NCI-H345 treated with DMSO at 0.1 percent for 48 hours (cell line): ENCODE data around the gene IRX2.
A peak's percentile ranks its signal among the peaks of the same experiment; 100 is the strongest.

Source experiments
- DNase-seq: peaks from one replicate; lab custom pipeline; 2025; ENCODE audit not compliant: unreplicated experiment; lab: John Stamatoyannopoulos, UW

IRX2 gene

DNA sequence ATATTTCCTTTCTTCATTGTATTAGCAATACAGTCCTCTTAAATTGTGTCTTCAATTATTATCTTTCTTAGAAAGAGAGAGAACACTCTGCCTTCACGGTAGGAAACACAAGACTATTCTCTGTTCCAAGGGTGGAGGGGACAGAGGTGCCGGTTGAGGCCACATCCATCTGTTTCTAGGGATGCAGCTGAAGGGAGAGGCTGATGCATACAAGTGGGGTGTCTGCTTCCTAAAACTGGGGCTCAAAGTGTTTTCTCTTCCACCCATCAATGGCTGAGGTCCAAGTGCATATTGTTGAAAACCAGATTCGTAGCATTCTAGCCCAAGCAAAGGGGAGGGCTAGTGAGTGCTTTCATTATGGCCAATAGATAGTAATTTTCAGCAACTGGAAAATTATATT is 9.5 kb downstream of the IRX2 start:
- DNase-seq = no peak

DNA sequence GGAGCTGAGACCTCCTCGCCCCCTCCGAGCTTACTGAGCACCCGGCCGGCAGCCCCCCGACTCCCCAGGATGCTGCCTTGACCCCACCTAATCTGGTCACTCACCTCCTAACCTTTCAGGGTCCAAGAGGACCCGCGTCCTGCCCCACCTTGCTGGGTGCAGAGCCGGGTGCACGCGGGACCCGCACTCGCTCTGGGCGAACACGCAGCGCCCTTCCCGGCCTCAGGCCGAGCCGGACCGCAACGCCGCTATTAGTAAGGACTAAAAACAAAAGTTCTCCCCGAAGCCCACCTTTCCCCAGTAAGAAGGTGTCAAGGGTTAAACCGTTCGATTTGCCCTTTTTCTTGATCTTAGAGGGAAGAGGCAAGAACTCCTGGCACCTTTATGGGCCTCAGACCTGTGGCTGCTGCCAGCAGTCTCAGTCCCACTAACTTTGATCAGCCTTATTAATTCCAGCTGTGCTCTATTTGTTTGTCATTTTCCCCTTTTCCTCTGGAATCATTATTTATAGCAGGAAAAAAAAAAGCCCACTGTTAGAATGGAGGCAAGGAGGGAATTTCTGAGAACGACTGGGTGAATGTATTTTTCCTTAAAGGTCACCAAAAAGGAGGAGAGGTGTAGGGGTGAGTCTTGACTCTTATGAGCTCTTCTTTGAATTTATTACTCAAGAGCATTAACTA is 10.5 kb downstream of the IRX2 start:
- no peak for DNase-seq

DNA sequence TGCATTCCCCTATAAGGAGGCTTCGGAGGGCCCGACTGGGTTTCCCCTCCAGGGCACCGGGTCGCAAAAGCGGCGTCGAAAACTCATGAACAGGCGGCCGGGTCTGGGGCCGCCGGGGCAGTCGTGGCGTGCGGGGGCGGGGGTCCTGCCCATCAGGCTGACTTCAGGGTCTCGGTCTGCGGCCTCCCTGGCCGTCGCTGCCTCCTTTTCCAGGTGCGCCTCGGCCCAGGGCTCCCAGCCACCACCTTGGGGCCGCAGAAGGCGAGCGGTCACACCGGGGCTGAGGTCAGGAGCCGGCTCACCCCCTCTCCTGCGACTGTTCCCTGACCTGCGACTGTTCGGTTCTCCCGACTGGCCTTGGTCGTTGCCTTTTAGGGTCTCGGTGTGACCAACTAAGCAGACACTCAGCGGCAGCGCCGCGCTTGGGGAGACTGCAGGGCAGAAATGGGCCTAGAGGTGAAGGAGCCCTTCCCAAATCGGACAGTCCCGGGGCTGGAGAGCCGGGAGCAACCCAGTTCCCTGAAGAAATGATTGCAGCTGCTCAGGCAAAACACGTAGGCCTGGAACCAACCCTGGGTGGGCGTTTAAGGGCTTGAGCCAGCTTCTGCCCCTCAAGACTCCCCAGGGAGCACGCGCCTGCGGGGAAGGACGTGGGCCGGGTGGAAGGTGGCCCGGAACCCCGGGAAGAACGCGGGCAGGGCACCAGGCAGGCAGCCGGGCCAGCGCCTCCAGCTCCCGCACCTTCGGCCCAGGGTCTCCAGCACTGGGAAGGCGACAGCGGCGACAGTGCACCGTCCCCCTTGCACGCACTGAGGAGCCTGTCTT is 11.2 kb downstream of the IRX2 start:
- DNase-seq = no peak

DNA sequence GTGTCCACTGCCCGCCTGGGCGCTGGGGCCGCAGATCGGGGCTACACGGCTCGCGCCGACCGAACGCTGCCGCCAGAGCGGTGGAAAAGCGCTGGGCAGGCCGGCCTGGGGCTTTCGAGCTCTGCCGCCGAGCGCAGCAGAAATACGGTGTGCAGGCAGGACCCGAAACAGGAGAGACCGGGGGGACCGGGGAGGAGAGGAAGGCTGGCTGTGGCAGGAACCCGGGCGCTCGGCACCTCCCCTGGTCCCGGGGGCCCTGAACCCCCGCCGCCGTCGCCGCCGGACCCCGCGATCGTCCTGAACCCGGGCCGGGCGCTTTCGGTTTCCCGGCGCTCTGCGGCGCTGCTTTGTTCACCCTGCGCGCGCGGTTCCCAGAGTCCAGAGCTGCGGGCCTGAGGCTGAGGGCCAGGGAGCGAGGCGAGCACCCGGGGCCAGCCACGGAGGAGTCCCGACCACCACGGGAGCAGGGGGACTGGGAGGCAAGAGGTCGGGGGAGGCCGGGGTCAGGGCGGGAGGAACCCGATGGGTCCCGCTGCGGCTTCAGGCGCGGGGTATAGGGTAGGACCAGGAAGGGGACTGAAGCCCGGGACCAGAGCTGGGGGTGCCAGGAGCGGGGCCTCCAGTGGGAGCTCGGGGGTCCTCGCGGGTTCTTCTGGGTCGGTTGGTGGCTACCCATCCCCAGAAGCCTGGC is 12.0 kb downstream of the IRX2 start:
- DNase-seq = no peak

DNA sequence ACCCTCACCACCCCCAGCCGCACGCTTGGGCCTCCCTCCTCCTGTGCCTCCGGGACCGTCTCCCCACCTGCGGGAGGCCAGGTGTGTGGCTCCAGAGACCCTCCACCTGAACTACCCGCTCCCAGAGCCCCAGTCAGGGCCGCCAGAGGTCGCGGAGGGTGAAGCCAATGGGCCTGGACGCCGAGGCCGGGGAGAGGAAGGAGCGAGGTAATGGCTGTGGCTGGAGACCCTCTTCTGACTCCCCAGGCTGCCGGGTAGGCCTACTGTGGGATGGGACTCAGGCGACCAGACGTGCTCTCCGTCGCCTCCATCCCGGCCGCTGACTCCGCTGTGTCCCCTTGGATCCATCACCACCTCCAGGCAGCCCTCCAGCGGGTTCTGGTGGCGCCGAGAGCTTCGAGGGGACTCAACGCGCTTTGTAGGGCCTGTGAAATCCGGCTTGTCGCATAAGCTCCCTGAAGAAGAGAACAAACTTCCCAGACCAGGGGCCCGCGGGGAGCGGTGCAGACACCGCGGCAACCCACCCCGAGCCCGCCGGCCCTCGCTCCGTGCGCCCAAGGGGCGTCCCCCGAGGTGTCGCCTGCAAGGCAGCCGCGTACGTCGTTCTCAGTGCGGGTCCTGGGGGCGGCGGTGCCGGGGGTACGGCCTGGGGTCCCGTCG is 12.6 kb downstream of the IRX2 start:
- DNase-seq = no peak

DNA sequence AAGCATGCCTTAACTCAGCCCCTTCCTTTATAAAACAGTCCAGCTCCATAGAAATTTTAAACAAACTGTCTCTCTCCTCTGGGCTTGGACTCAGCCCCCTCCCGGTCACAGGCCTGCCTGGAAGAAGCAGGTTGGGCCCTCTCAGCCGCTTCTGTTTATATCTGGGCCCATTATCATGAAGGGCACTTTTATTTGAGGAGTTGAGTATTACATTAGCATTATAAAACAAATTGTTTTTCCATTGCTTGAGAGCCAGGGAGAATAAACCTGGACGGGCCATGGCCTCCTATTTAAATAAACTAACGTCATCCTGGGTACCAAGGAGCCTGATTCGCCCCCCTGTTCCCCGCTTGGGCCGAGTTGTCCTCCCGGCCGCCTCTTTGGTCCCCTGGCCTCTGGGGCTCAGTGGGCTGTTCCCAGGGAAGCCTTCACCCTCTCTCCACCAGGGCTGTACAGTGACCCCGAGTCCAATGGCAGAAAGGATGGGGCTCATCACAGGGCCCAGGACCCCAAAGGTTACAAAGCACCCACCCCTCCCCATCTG is 13.2 kb downstream of the IRX2 start:
- DNase-seq = no peak

DNA sequence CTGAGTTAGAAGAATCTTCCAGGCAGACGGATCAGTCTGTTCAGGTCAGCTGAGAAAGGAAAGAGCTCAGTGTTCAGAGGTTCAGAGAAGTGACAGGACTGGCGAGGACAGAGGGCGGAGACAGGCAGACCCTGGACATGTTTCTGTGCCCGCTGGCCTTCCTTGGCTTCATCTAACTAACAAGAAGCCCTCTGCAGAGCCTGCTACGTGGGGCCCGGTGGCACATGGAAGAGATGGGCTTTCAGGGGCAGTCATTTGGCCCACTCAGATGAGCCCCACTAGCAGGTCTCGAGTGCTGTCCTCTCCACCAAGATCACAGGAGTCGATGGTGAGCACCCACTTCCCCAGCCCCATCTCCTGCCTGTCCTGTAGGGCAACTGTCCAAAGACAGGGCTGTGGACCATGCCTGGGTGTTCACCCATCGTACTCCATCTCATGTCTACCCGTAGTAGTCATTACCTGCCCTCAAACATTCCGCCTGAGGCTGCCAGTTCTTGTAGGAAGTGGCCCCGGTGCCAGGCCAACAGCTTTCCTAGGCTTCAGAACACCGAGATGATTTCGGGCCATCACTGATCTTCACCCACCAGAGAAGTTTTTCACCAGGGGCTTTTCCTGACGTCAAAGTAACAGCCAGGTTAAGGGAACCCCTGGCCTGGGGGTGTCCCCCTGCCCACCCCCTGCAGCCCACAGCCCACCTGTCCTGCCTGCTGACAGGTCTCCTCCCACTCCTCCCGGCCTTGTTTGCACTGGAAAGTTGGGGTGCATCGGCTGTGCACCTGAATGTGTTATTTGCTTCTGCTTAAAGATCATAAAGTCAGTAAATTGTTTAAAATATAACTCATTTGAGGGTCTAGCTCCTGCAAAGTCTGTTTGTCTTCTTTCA is 14.0 kb downstream of the IRX2 start:
- DNase-seq = no peak

DNA sequence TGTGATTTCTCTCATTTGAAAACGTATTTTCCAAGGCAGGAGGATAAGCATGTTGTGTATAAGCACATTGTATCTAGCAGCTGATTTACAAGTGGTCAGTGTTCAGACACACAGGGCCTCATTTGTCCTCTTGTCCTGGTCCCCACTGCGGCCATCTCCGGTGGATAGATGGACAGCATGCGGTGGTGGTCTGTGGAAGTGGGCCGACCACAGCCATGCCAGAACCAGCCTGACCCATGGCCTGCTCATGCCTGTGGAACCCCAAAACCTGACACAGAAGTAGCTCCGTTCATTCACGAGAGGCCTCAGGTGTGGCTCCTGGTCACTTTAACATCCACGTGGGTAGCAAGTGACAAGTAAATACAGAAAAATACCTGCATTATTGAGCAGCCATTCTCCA is 14.6 kb downstream of the IRX2 start:
- no peak for DNase-seq

DNA sequence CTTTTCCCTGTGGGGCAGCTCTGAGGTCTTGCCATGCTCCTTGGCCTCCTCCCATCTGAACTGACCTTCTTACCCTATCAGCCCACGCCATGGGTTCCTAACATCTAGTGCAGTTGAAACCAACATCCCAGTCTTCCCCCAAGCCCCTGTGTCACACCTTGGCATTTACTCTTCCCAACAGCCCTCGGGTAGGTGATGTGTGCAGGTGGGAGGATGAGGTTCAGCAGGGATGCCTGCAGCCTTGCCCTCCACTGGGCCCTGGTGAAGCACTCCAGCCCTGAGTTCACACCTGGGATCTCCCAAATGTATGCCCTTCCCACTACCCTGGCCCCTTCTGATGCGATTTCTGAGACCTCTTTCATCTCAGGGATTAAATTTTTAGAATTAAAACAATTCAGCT is 15.5 kb downstream of the IRX2 start:
- DNase-seq = no peak

DNA sequence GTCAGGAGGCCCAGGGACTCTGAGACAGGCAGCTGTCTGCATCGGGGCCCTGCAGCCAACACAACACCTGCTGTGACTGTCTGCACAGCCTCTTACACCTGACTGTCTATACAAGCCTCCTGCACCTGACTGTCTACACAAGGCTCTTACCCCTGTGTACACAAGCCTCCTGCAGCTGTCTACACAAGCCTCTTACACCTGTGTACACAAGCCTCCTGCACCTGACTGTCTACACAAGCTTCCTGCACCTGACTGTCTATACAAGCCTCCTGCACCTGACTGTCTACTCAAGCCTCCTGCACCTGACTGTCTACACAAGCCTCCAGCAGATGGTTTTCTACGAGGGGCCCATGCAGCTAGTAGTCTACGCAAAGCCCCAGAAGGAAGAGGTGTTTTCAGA is 18.6 kb downstream of the IRX2 start:
- peak; percentile 13 for DNase-seq

DNA sequence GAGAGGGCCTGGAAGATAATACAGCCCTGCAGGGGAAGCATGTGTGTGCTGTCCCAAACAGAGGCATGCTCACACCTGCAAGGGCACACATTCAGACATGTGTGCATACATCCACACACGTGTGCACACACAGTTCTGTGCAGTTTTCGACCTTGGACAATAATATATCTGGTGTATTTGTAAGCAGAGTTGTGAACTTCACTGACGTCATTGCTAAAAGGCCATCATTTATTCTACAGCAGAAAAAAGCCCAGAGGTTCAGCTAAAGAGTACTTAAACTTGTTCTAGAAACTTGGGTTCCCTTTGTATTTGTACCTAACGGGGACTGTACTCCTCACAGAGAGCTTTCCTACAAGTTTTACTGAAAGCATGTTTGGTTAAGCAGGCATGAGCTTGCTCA is 19.5 kb downstream of the IRX2 start:
- DNase-seq = no peak

DNA sequence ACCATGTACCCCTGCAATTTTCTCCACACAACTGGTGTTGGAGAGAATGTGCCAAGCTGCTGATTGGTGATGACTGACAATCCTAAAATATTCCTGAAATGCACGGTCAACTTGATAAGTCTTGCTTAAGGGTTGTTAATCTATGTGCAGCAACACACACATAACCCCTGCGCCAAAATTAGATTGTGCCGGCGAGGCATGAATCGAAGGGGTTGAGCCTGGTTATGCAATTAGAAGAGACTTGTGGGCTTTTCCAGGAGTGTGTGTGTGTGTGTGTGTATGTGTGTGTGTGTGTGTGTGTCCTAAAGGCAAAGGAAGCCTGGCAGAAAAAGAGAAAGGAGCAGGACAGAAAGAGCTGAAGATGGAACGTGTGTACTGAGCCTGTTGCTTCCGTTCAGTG is 22.3 kb downstream of the IRX2 start:
- DNase-seq = no peak

DNA sequence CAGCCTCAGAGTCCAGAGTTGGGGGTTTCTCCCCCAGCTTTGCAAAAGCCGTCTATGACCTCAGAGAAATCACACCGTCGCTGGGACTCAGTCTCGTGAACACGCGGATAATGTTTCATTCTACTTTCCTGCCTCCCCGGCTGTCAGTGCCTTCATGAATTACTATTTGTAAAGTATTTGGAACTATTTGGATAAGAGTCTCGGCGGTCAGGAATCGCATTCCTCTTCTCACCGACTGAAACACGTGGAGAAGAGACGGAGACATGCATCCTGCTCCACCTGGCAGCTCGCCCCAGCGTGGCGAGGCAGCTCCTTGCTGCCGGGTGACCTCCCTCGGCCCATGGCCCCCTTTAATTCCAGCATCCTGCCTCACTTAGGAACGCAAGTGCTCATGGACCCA is 23.9 kb downstream of the IRX2 start:
- no peak for DNase-seq

DNA sequence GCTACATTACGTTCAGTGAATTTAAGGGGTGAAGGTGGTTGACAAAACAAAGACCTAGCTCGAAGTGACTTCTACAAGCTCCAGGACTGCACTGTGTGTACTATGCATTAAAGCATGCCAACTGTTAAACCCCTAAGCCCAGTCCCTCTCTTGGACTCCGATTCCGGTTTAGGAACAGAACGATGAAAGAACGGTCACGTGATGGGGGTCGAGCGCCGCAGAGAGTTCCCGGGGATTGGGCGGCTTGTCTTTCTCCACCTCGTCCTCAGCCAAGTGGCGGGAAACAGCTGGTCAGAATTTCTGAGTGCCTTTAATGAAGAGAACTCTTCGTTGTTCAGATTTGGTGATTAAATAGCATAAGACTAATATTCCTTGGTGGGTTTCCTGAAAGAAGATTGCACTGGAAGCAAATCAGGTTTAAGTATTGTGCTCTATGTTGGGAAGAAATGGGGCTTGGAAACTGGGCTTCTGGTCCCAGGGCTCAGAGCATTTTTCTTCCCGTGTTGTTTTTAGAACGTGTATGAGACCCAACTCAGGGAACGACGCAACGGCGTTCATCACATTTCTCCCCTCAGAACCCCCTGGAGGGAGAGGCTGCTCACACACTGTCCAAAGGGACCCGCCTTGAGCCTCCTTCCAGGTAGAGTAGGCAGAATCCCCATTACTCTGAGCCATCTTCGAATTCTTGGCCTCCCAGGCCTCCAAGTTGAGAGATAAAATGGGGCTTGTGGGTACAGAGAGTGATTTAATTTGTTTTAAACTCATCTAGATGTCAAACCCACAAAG is 25.3 kb downstream of the IRX2 start:
- DNase-seq = no peak

DNA sequence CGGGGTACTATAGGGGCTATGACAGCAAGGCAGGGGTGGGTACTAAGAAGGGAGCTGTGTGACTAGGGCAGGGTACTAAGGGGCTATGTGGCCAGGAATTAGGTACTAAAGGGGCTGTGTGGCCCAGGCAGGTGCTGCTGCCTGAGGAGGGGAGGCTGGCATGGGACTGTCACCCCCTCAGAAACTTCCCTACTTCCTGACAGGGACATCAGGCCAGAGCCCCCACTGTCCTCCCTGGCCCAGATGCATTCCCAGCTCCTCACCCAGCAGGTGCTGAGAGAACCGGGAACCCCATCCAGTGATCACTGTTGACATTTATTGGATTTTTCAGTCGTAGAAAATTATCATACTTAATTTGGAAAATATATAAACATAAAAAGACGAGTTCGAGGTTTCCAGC is 26.6 kb downstream of the IRX2 start:
- DNase-seq = no peak

DNA sequence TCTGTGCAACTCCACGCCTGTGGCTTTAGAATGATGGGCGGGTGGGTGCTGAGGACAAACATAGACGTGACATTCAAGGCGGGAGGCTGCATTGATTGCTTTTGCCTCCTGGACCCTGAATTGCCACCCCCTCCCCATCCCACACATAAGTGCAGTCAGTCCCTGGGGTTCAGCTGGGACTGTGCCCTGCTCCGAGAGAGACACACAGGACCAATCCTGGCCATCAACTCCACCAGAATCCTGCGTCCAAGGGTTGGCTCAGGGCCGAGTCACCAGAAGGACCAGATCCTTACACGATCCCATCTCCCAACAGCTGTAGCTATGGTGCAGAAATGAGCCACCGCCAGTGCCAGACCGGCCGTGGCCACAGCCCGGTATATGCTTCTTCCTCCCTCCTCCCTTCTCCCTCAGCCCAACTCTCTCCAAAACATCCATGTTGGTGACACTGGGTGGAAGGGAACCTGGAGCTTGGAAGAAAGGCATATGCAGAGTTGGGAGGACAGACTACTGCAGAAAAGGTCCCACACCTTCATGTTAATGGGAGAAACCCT is 27.4 kb downstream of the IRX2 start:
- no peak for DNase-seq

DNA sequence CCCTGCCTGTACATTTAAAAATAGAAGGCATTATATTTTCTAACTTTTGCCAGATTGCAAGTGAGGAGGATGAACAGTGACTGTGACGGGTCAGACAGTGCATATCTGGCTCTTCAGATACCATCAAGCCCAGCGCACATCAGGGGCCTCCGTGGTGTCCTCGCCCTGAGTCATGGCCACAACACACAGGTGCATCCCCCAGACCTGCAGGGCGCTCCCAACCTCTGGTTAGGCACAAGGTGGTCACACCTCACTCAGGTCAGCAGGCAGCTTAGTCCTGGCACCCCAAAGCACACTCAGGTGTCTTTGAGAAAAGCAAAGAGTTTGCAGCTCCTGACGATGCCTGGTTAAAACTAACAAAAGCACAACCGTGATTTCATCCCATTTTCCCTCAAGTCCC is 28.6 kb downstream of the IRX2 start:
- DNase-seq = no peak

DNA sequence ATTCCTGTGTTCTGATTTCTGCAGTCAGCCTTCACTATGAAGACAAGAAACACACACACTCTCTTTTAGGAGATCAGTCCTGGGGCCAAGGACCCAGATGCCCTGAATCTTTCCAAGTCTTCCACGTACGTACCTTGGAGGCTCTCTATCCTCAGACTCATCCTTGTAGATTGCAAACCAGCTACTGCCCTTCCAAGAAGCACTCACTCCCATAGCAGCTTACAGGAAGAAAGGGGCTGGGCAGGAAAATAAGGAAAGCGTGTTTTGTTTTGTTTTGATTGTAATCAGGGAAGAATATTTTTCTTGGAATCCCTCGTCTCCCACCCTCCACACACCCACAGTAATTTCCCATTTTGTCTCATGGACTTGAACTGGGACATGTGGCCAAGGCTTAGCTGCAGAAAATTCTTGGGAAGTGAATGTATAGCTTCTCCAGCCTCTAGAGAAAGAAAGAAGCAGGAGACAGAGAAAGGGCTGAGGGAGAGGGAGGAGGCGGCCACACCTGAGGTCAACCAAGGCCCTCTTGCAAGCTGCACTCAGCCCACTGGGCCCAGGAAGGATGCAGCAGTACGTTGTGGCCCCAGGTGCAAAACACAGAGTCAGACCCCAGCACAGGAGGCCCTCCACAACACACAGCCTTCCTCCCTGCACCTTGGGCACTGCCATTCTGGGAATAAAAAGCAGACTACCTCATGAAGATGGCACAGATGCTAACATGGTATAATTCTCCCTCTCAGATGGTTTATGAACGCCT is 29.9 kb downstream of the IRX2 start:
- DNase-seq = no peak

DNA sequence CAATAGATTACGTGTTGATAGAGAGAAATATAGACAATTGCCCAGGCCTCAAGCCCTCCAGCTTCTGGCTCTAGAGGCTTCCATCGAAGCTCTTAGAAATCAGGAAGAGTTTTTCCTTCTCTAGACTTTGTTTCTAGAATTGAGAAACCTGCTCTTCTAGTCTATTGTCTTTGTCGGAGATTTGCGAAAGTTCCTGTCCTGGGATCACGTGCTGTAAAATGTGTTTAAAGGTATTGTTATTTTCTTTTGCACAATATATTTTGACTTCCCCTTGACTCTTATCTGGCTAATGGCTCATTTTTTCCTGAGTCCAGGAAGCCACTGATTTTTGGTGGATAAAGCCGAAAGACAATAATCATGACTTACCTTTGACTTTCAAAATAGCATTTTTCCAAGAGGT is 32.1 kb downstream of the IRX2 start:
- no peak for DNase-seq
